Endothelial cell of umbilical vein (primary cell): Measurements from ENCODE around the gene PTPN14. TPM values are rescaled to one million over a fixed set of nuclear protein-coding genes. Genes with fewer than 3 reads are reported as not detected.

ENCODE experiments used
- BruUV-seq: library from RNA; stranded (reverse); fragments of 400-500 nt; replicated peaks from 2 replicates; lab custom pipeline; 2021; lab: Mats Ljungman, UMichigan
- CTCF ChIA-PET: fragments of 300-600, 350-600 bp; sonication (Branson Sonifier 250); formaldehyde crosslinking; loops from one replicate; lab custom pipeline; 2021; ENCODE audit warnings: antibody characterized with exemption, inconsistent platforms; lab: Charles Lee
- POLR2A ChIA-PET: fragments of 300-600, 350-600 bp; sonication (Branson Sonifier 250); formaldehyde crosslinking; loops from one replicate; lab custom pipeline; 2021; ENCODE audit warnings: antibody characterized with exemption, inconsistent platforms; lab: Charles Lee
- DNase-seq: peaks from one replicate; pipeline ENCODE4 v3.0.0-alpha.2; 2011; ENCODE audit warnings: low read depth, low spot score
- FAIRE-seq: peaks from 2 replicates; lab custom pipeline; 2011; peaks lifted over from hg19 to GRCh38; lab: Jason Lieb, UNC
- H2AFZ ChIP-seq: 2 replicates; pipeline ENCODE4 v1.6.0; 2012; ENCODE audit warnings: low read depth, low read length, control low read depth, inconsistent platforms
- H3K27ac ChIP-seq: 2 replicates; pipeline ENCODE4 v1.5.1; 2011; ENCODE audit warnings: low read depth, mild to moderate bottlenecking, control low read depth, low read length, moderate library complexity; ENCODE audit not compliant: insufficient read depth
- H3K27me3 ChIP-seq, 2 experiments: 2 replicates each; pipeline versions ENCODE4 v1.6.0 to v1.6.1; 2011; ENCODE audit warnings: low read length in 2 of 2, mixed read lengths in 1 of 2; ENCODE audit not compliant: control insufficient read depth in 2 of 2, insufficient read depth in 2 of 2
- H3K36me3 ChIP-seq, 2 experiments: 2 replicates in 1 of 2; 3 replicates in 1 of 2; pipeline ENCODE4 v1.5.1; 2011; ENCODE audit warnings: low read length in 2 of 2, mild to moderate bottlenecking in 1 of 2, moderate library complexity in 1 of 2; ENCODE audit not compliant: control insufficient read depth in 2 of 2, insufficient read depth in 2 of 2; ENCODE audit errors: extremely low read depth in 1 of 2
- H3K4me1 ChIP-seq: 3 replicates; pipeline ENCODE4 v1.5.1; 2011; ENCODE audit warnings: mild to moderate bottlenecking, low read length; ENCODE audit not compliant: control insufficient read depth, insufficient read depth; ENCODE audit errors: extremely low read depth
- H3K4me2 ChIP-seq: 2 replicates; pipeline ENCODE4 v1.6.1; 2011; ENCODE audit warnings: low read length, control low read depth, mixed read lengths; ENCODE audit not compliant: insufficient read depth
- H3K4me3 ChIP-seq, 3 experiments: fragments of 200-600 bp in 1 of 3; sonication (generic), shearing (Covaris generic) in 1 of 3; replicated peaks in 1 of 3; 2 replicates each; pipeline ENCODE4 v1.5.1; 2011 to 2016; ENCODE audit warnings: control low read depth in 3 of 3, low read length in 3 of 3, mild to moderate bottlenecking in 2 of 3, inconsistent platforms in 1 of 3, low read depth in 1 of 3, moderate library complexity in 1 of 3; ENCODE audit not compliant: insufficient read depth in 1 of 3
- H3K79me2 ChIP-seq: 2 replicates; pipeline ENCODE4 v1.6.0; 2012; ENCODE audit warnings: low read length, inconsistent platforms; ENCODE audit not compliant: control insufficient read depth, insufficient read depth
- H3K9ac ChIP-seq: replicated peaks from 2 replicates; pipeline ENCODE3; 2011; ENCODE audit warnings: low read length, control low read depth; ENCODE audit not compliant: insufficient read depth; ENCODE audit errors: extremely low read depth
- H3K9me1 ChIP-seq: replicated peaks from 3 replicates; pipeline ENCODE4 v1.6.0; 2011; ENCODE audit warnings: mild to moderate bottlenecking, low read length; ENCODE audit not compliant: control insufficient read depth, insufficient read depth; ENCODE audit errors: extremely low read depth
- H3K9me3 ChIP-seq: replicated peaks from 2 replicates; pipeline ENCODE4 v1.5.1; 2012; ENCODE audit warnings: low read length, inconsistent platforms; ENCODE audit not compliant: control insufficient read depth, insufficient read depth
- H4K20me1 ChIP-seq: replicated peaks from 2 replicates; pipeline ENCODE3; 2011; ENCODE audit warnings: mild to moderate bottlenecking, low read length; ENCODE audit not compliant: control insufficient read depth, insufficient read depth; ENCODE audit errors: extremely low read depth
- CTCF ChIP-seq, 2 donors: IDR thresholded peaks; 1 replicate in 1 of 2; 2 replicates in 1 of 2; pipeline ENCODE4 v1.5.1; 2011; ENCODE audit warnings: low read length in 2 of 2, mild to moderate bottlenecking in 2 of 2, moderate library complexity in 2 of 2, control low read depth in 1 of 2, inconsistent platforms in 1 of 2, low read depth in 1 of 2; ENCODE audit not compliant: insufficient read depth in 1 of 2; ENCODE audit errors: extremely low read depth in 1 of 2
- EZH2 ChIP-seq: IDR thresholded peaks from 2 replicates; pipeline ENCODE4 v1.6.1; 2012; ENCODE audit warnings: borderline replicate concordance, low read depth, mild to moderate bottlenecking, moderate library complexity, low read length, inconsistent platforms; ENCODE audit not compliant: severe bottlenecking
- FOS ChIP-seq: IDR thresholded peaks from 2 replicates; pipeline ENCODE4 v1.6.1; 2011; ENCODE audit warnings: mild to moderate bottlenecking, low read length, moderate library complexity, borderline replicate concordance; ENCODE audit not compliant: insufficient read depth
- GATA2 ChIP-seq: IDR thresholded peaks from 2 replicates; pipeline ENCODE4 v1.7.0; 2011; ENCODE audit warnings: low read depth, mild to moderate bottlenecking, moderate library complexity, mixed read lengths, low read length; ENCODE audit not compliant: insufficient read length, insufficient read depth
- JUN ChIP-seq: IDR thresholded peaks from 2 replicates; pipeline ENCODE4 v1.6.1; 2011; ENCODE audit warnings: borderline replicate concordance, low read depth; ENCODE audit not compliant: insufficient read length, insufficient read depth
- MAX ChIP-seq: IDR thresholded peaks from 2 replicates; pipeline ENCODE4 v1.6.1; 2011; ENCODE audit not compliant: insufficient read depth, insufficient read length
- MYC ChIP-seq: IDR thresholded peaks from one replicate; pipeline ENCODE4 v1.6.1; 2011; ENCODE audit warnings: mild to moderate bottlenecking, low read depth, low read length
- POLR2A ChIP-seq: IDR thresholded peaks from 2 replicates; pipeline ENCODE4 v1.6.1; 2012; ENCODE audit warnings: low read depth, mild to moderate bottlenecking, control low read depth, low read length
- POLR2AphosphoS5 ChIP-seq: IDR thresholded peaks from 2 replicates; pipeline ENCODE4 v1.6.1; 2012; ENCODE audit warnings: low read depth, mild to moderate bottlenecking, control low read depth, low read length, moderate library complexity; ENCODE audit not compliant: insufficient read depth
- dilution Hi-C: fragments of 300-500 bp; cut with MboI; formaldehyde crosslinking; loops from one replicate; pipeline ENCODE4 v1.15.0; 2019; ENCODE audit warnings: low sequenced_read_pairs; ENCODE audit not compliant: extremely low pct_ligation_motif_present
- intact Hi-C: fragments of 100-400 bp; cut with micrococcal nuclease; formaldehyde crosslinking; loops from one replicate; pipeline ENCODE4 v1.10.0; 2022
- polyA plus RNA-seq, 4 experiments: library from polyadenylated mRNA; depleted of rRNA in 3 of 4; stranded (reverse) in 3 of 4; unstranded in 1 of 4; fragments of >200 nt; gene quantifications; 2 replicates each; pipeline versions ENCODE4 v1.2.1 to v1.2.3, GENCODE V29; 2011 to 2012; ENCODE audit warnings: missing spikeins in 1 of 4
- total RNA-seq: library from RNA; stranded (reverse); gene quantifications from 2 replicates; pipeline ENCODE4 v1.2.3, GENCODE V29; 2021

PTPN14 gene
- total and polyA plus RNA-seq, 2 donors (not counting 3 experiments of a cell fraction or from before 2014, with no cell fraction given), result 18.5 to 93.0 TPM

GRCh38 chr1:214344897-214345296, 206.5 kb downstream of the PTPN14 start:
- dilution Hi-C loops (loop anchor here (25.0 kb wide), 1 partner anchor 242 kb away; no protein-coding TSS in a partner anchor), intact Hi-C loops (no loop called here)
- ChIA-PET CTCF (interaction anchor here (1.4 to 1.6 kb wide), 2 partner anchors 13 to 283 kb away, joined by 6 to 11 read pairs; no protein-coding TSS in a partner anchor), POLR2A (no interaction called here)
- Histone ChIP-seq H3K9ac (no peak overlapping the region), H3K4me2 (no peak overlapping the region), H3K27ac (no peak overlapping the region), H2AFZ (no peak overlapping the region), H3K4me3 (no peak overlapping the region), H4K20me1 (no peaks in the 10 kb centered on the region), H3K9me1 (peaks cover 3% of the 10 kb centered on the region), H3K79me2 (no peaks in the 10 kb centered on the region), H3K36me3 (peaks cover 3 to 12% of the 10 kb centered on the region in 2 experiments), H3K27me3 (no peaks in the 10 kb centered on the region), H3K9me3 (no peaks in the 10 kb centered on the region), H3K4me1 (no peaks in the 10 kb centered on the region)
- no TSS peak for BruUV-seq
- no peak for FAIRE-seq
- DNase-seq, result no peak
- TF ChIP-seq MYC (no peak), CTCF (IDR thresholded peaks at IDR 0.05; ENCODE audit: extremely low read depth in 1 of 2, insufficient read depth in 1 of 2, low read depth in 1 of 2, low read length in 2 of 2) (no peak), MAX (no peak), POLR2AphosphoS5 (no peak), FOS (no peak), POLR2A (no peak), JUN (no peak), EZH2 (no peak), GATA2 (no peak)
